ENCODE data around the gene SLC6A9. TPM values are rescaled to one million over a fixed set of nuclear protein-coding genes. Genes with fewer than 3 reads are reported as not detected.

Gene SLC6A9
- polyA plus RNA-seq, 2 of the 4 experiments (the other 2 are of a cell fraction): 9.0 to 17.7 TPM

GRCh38 chr1:44029911-44030604 lies 1.2 kb downstream of the SLC6A9 start:
- peaks cover 46% of the 10 kb centered on the region for H3K4me1 ChIP-seq
- DNase-seq (ENCODE audit: low read depth in 1 of 2, low spot score in 1 of 2) (peak; percentile 76 to 88), ATAC-seq (peak; percentile 78 to 80), FAIRE-seq (no peak)
- H3K9me3 ChIP-seq: no peaks in the 10 kb centered on the region
- WGBS (ENCODE audit: missing lambda C conversion rate): 2% methylated on average over 24 of the region's 75 CpGs
- POLR2A ChIA-PET: interaction anchor here (0.6 to 1.2 kb wide), 6 partner anchors 18 to 564 kb away, joined by 3 to 4 read pairs (median 3); no protein-coding TSS in a partner anchor
- TF ChIP-seq, protein P1, sequence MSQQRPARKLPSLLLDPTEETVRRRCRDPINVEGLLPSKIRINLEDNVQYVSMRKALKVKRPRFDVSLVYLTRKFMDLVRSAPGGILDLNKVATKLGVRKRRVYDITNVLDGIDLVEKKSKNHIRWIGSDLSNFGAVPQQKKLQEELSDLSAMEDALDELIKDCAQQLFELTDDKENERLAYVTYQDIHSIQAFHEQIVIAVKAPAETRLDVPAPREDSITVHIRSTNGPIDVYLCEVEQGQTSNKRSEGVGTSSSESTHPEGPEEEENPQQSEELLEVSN (IDR thresholded peaks at IDR 0.05; ENCODE audit: borderline replicate concordance, low read depth): peak; percentile 27; the same call in 1 of the 2 replicates
- TF ChIP-seq CHD2 (IDR thresholded peaks at IDR 0.05; ENCODE audit: low read length, partially characterized antibody): peak; percentile 13
- peak; percentile 89 for TF ChIP-seq PHF8 (IDR thresholded peaks at IDR 0.05; ENCODE audit: borderline replicate concordance, low read depth)
- TF ChIP-seq, protein P2, sequence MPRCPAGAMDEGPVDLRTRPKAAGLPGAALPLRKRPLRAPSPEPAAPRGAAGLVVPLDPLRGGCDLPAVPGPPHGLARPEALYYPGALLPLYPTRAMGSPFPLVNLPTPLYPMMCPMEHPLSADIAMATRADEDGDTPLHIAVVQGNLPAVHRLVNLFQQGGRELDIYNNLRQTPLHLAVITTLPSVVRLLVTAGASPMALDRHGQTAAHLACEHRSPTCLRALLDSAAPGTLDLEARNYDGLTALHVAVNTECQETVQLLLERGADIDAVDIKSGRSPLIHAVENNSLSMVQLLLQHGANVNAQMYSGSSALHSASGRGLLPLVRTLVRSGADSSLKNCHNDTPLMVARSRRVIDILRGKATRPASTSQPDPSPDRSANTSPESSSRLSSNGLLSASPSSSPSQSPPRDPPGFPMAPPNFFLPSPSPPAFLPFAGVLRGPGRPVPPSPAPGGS (IDR thresholded peaks at IDR 0.05): peak; percentile 48; the same call in 2 of the 3 replicates
- no peak for TF ChIP-seq HES2 (IDR thresholded peaks at IDR 0.05)
- peak; percentile 65 to 69; a peak in 3 of 5 replicates for TF ChIP-seq JUN (IDR thresholded peaks at IDR 0.05)
- peak; percentile 57 for TF ChIP-seq POLR2A (IDR thresholded peaks at IDR 0.05; ENCODE audit: low read length)
- TF ChIP-seq REST (IDR thresholded peaks at IDR 0.05): no peak
- TF ChIP-seq, protein P3, sequence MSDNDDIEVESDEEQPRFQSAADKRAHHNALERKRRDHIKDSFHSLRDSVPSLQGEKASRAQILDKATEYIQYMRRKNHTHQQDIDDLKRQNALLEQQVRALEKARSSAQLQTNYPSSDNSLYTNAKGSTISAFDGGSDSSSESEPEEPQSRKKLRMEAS (IDR thresholded peaks at IDR 0.05): peak; percentile 83
- no peak for TF ChIP-seq SREBF2 (IDR thresholded peaks at IDR 0.05)
- TF ChIP-seq MYC (IDR thresholded peaks at IDR 0.05; ENCODE audit: borderline replicate concordance, low read length): peak; percentile 90; the same call in 1 of the 2 replicates
- TF ChIP-seq ZFP36 (IDR thresholded peaks at IDR 0.05; ENCODE audit: borderline replicate concordance, partially characterized antibody): no peak
- CTCF ChIA-PET: interaction anchor here (2.2 to 25.3 kb wide), 2 partner anchors 17 to 28 kb away, joined by 14 to 412 read pairs; no protein-coding TSS in a partner anchor
- peak overlapping the region; percentile 82 for H3K4me3 ChIP-seq
- peak overlapping the region; percentile 96 to 99 for H3K27ac ChIP-seq
- peak overlapping the region; percentile 94 for H3K4me2 ChIP-seq

DNA sequence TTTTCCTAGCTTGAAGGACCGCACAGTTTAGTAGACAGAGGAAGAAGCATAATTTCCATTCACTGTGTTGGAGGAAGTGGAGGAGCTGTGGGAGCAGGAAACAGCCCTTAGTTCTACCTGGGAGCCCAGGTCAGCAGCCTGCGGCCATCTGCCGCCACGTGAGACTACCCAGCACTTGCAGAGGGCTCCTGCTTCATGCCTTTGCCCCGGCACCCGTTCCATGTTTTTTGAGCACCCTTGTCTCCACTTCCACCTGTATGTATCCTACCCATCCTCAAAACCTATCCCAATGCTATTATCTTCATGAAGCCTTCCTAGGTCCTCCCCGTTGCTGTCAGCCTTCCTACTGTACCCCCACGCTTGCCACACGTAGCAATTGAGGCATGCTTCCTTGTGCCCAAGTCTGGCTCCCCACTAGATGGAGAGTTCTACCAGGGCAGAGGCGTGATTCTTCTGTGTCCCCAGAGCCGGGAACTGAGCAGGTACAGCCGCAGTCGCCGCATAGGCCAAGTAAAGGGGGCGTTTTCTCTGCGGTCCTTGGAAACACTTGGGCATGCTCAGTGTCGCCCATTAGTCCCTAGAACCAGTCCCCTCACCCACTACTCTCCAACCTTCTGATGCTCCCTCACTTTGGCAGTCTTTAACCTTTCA lies 1.9 kb downstream of the SLC6A9 start:
- 48% methylated on average over 17 of the region's 17 CpGs for WGBS (ENCODE audit: missing lambda C conversion rate)
- H3K4me1 ChIP-seq: peaks cover 53% of the 10 kb centered on the region
- ChIA-PET POLR2A (interaction anchor here (0.6 to 1.2 kb wide), 3 partner anchors 19 to 41 kb away, joined by 3 to 4 read pairs (median 4); no protein-coding TSS in a partner anchor), CTCF (interaction anchor here (25.3 kb wide), 1 partner anchor 27 kb away, joined by 412 read pairs; no protein-coding TSS in a partner anchor)
- H3K27ac ChIP-seq: peak overlapping the region; percentile 96 to 99
- ATAC-seq: peak; percentile 33 to 61; a peak in 4 of 6 replicates
- H3K9me3 ChIP-seq: no peaks in the 10 kb centered on the region
- peak overlapping the region; percentile 82 for H3K4me3 ChIP-seq
- DNase-seq (ENCODE audit: low read depth in 1 of 2, low spot score in 1 of 2): peak in 1 of 2 experiments; percentile 39
- no peak for TF ChIP-seq SMC3 (IDR thresholded peaks at IDR 0.05)
- TF ChIP-seq, protein P1 (IDR thresholded peaks at IDR 0.05; ENCODE audit: borderline replicate concordance, low read depth): peak; percentile 16; the same call in 1 of the 2 replicates
- H3K4me2 ChIP-seq: peak overlapping the region; percentile 94
- FAIRE-seq: no peak
